Measurements from ENCODE around the gene CDK5R2.

Gene CDK5R2

DNA sequence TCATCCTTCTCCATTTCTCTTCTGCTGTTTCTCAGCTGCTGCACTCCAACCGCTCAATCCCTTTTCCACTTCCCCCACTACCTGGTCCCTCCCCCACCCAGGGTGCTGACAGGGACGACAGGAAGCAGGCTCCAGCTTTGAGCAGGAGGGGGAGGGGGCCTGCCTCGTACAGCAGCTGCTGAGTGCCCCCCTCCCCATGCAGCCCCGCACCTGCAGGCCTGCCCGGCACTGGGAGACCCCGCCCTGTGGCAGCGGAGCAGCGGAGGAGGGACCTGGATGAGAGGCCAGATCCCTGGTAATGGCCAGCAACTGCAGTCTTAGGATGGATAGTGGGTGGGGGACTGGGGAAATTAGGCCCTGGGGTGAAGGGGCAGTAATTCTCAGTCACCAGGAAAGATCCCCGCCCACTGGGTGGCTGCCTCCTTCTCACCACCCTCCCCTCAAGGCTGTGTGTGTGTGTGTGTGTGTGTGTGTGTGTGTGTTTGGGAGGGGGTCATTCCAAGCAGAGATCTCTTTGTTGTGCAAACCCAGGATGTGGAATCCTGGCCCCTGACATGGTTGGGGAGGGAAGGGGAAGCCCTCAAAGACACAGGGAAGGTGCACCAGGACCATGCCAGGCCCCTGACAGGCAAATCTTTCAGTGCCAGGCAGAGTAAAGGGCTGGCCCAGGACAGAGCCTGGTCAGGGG, 40.6 kb downstream of the CDK5R2 start:
- no peak for TF ChIP-seq GATA3 (IDR thresholded peaks at IDR 0.05; ENCODE audit: low read depth, low read length)
- TF ChIP-seq GATA2 (IDR thresholded peaks at IDR 0.05; ENCODE audit: low read depth, low read length): no peak

DNA sequence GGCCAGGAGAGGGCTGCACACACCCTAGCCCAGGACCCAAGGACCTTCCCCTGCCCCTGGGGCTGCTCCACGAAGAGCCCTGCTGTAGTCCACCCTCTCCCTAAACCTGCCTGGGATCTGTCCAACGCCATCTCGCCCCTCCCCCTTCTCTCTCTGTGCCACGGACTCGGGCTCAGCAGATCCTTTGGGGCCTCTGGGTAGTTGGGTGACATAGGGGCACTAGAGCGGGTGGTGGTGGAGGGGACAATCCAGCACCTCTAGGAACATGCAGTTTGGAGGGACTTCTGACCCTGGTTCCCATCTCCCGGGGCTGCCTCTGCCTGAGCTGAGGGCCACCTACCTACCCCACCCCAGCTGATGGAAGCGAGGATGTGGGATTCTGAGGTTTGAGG, 41.1 kb downstream of the CDK5R2 start:
- TF ChIP-seq GATA3 (IDR thresholded peaks at IDR 0.05; ENCODE audit: low read depth, low read length): no peak

DNA sequence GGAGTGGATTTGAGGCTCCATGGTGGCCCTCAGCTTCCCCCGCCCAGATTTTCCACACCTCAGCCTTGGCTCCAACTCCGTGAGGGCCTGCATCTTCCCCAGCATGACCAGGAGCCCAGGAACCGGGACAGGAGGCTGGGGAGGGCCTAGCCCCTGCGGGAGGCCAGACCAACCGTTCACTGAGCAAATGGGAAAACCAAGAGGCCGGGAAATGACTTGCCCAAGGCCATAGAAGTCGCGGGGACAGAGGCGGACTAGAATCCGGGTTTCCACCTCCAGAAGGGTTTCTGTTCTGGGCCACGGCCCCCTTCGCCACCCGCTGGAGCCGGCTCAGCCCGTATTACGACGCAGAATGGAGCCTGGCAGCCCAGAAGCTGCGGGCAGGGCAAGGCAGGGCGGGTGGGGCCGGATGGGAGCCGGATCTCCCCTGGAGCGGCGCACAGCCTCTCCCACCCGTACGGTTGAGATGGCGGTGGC, 41.7 kb downstream of the CDK5R2 start:
- no peak for TF ChIP-seq GATA3 (IDR thresholded peaks at IDR 0.05; ENCODE audit: low read depth, low read length)
- TF ChIP-seq GATA2 (IDR thresholded peaks at IDR 0.05; ENCODE audit: low read depth, low read length): no peak

DNA sequence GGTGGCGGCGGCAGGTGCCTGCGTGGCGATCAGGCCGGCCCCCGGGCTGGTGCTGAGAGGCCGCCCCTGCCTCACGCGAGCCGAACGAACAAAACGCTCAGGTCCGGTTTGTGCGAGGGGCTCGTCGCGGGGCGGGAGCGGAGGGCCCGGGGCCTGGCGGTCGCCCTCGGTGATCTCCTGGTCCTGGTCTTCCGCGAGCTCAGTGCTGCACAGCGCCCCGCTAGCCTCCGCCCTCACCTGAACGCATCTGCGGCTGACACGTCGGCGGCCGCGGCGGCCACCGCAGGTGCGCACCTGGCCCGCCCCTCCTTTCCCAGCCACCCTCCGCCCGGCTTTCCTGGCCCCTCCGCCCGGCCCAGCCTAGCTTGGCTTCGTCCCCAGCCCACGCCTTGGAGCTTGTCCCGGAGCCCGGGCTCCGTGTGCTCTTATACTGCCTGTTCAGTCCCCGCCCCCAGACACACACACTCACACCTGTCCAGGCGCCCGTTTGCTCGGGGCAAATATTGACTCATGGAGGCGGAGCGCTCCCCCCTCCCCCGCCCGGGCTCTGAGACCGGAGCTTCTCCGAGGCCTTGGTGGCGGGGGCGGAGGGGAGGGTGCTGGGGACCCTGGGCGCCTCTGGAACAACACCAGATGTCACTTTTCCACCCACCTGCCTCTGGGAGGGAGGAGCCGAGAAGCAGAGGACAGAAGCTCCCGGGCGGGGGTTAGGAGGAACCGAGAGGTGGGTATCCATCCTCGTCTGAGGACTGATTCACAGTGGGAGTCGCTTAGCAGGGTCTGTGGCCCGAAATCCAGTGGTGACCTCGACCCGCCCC, 42.3 kb downstream of the CDK5R2 start:
- no peak for TF ChIP-seq GATA3 (IDR thresholded peaks at IDR 0.05; ENCODE audit: low read depth, low read length)
- no peak for TF ChIP-seq GATA2 (IDR thresholded peaks at IDR 0.05; ENCODE audit: low read depth, low read length)

DNA sequence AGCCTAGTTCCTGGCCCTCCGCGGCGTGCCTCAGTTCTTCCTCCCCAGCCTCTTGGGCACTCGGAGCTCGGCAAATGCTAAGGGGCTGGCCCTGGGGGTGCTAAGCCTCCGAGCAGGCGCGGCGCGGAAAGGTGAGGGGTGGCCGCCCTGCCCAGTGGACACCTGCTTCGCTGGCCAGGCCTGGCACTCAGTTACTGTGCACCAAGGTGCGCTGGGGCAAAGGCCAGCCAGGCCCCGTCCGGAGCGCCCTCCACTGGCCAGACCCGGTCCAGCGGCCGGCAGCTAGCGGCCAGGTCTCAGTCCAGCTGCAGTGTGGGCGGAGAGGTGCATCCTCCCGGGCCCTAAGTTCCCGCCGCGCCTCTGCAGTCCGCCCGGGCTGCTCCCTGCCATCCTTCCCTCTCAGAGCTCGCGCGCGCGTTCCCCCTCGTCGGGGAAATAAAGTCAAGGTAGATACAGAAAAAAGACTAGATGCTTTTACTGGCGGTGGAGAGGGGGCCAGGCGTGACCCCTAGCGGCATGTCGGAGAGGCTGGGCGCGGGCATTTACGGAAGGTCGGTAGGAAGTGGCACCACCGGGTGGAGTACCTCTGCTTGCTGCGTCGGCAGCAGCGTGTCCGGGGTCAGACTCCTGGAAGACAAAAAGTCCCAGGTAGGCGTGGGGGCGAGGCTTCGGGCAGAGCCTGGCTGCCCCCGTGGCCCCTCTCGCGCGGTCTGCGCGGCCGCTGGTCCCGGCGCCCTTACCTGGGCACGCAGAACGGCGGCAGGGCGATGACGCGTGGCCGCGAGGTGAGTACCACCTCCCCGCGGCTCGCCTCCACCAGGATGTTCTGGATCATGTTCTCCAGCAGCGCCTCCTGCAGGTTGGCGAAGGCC, 43.2 kb downstream of the CDK5R2 start:
- TF ChIP-seq GATA3 (IDR thresholded peaks at IDR 0.05; ENCODE audit: low read depth, low read length) (no peak), GATA2 (IDR thresholded peaks at IDR 0.05; ENCODE audit: low read depth, low read length) (no peak; the same call in 1 of the 2 replicates)

DNA sequence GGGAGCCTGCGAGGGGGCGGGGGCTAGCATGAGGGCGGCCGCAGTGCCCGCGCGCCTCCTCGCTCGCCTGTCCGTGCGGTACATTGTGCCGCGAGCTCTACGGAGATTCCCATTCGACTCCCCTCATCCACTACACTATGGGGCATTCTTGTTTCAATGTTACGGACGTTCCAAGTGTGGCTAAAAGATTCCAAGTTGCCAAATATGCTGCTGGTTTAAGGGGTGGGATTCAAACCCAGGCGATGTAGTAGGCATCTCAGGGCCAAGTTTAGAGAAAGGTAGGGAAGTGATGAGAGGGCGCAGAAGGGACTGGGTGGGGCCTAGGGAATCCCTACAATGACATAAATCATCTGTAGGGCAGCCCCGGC, 43.8 kb downstream of the CDK5R2 start:
- no peak for TF ChIP-seq GATA3 (IDR thresholded peaks at IDR 0.05; ENCODE audit: low read depth, low read length)
- TF ChIP-seq GATA2 (IDR thresholded peaks at IDR 0.05; ENCODE audit: low read depth, low read length): no peak

DNA sequence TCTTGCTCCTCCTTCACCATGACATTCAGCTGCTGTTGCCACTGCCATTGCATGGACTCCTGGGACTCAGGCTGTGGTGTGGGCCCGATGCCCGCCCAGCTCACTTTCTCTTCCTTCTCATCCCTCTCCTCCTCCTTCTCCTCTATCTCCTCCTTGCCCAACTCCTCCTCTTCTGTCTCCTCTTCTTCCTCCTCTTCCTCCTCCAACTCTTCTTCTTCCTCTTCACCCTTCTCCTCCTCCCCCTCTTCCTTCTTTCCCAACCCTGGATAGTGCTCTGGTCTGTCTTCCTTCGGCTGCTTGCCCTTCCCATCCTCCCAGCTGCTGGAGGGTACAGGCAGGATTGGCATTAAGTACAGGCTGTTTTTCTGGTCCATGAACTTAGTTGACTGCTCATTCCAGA, 44.5 kb downstream of the CDK5R2 start:
- TF ChIP-seq GATA3 (IDR thresholded peaks at IDR 0.05; ENCODE audit: low read depth, low read length): no peak
- no peak for TF ChIP-seq GATA2 (IDR thresholded peaks at IDR 0.05; ENCODE audit: low read depth, low read length)

DNA sequence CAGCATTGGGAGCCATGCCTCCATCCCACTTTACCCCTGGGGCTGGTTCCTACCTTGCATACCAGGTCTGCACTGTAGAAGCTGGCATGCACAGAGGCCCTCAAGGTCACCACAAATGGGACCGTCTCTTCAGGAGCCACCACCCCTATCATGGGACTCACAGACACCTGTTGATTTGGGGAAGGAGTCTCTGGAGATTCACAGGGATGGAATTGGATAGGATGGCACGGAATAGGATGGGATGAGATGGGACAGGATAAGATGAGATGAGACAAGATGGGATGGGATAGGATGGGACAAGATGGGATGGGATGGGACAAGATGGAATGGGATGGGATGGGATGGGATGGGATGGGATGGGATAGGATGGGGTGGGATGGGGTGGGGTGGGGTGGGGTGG, 49.8 kb downstream of the CDK5R2 start:
- TF ChIP-seq GATA2 (IDR thresholded peaks at IDR 0.05; ENCODE audit: low read depth, low read length) (no peak), GATA3 (IDR thresholded peaks at IDR 0.05; ENCODE audit: low read depth, low read length) (no peak)

DNA sequence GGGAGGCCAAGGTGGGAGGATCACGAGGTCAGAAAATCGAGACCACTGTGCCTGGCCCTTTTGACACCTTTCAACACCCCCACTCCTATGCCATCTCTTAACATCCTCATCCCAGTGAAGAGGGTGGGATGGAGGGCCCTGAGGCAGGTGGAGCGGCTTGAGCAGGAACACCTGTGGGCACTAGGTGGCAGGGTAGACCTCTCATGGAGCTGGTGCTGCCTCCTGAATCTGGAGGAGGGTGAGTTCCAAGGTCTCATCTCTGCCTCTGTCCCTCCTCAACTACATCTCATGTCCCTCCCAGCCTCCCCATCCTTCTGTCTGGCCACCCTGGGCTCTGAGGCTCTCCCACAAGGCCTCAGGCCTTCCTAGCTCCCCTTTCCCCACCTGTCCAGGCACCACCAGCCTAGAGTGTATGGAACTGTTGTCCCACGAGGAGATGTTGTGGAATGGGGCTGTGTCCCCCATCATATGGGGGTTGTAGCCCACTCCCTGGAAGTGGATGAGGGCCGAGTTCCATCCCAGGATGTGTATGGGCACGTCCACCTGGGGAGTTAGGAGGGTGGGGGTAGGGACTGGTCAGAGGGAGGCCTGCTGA, 50.8 kb downstream of the CDK5R2 start:
- no peak for TF ChIP-seq GATA3 (IDR thresholded peaks at IDR 0.05; ENCODE audit: low read depth, low read length)
- TF ChIP-seq GATA2 (IDR thresholded peaks at IDR 0.05; ENCODE audit: low read depth, low read length): no peak

DNA sequence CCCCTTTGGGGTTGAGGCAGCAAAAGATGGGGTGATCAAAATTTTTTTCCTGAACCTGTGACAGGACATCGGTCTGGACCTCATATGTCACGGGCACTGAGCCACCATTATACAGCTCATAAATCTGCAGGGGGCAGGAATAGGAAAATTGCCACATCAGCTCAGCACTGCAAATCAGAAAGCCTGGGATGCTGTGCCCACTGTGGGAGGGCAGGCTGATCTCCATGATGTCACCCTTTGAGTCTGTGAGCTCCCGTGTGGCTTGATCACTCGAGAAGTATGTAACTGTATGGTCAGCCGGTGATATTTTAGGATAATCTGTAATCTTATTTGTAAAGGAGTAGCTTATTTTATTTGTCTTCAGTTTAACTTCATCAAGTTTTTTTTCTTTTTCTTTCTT, 51.4 kb downstream of the CDK5R2 start:
- TF ChIP-seq GATA2 (IDR thresholded peaks at IDR 0.05; ENCODE audit: low read depth, low read length) (no peak), GATA3 (IDR thresholded peaks at IDR 0.05; ENCODE audit: low read depth, low read length) (no peak)
